Neural progenitor cell (in vitro differentiated cells): ENCODE data around the gene L3MBTL1. TPM values are rescaled to one million over a fixed set of nuclear protein-coding genes. Genes with fewer than 3 reads are reported as not detected.

ENCODE experiments used
- DNase-seq: peaks from one replicate; pipeline ENCODE4 v3.0.0-alpha.2; 2016; ENCODE audit warnings: low spot score
- H2AFZ ChIP-seq: fragments of 200-600 bp; sonication (generic); replicated peaks from 2 replicates; pipeline ENCODE4 v1.6.1; 2016; ENCODE audit warnings: antibody characterized with exemption
- H3F3A ChIP-seq: fragments of 200-600 bp; sonication (generic); 2 replicates; pipeline ENCODE4 v1.6.1; 2016; ENCODE audit warnings: antibody characterized with exemption, low read depth
- H3K27ac ChIP-seq: fragments of 200-600 bp; sonication (generic); 2 replicates; pipeline ENCODE4 v1.5.1; 2016; ENCODE audit warnings: mild to moderate bottlenecking
- H3K27me3 ChIP-seq: fragments of 200-600 bp; sonication (generic); 2 replicates; pipeline ENCODE4 v1.6.1; 2016; ENCODE audit warnings: mild to moderate bottlenecking, moderate library complexity
- H3K36me3 ChIP-seq: fragments of 200-600 bp; sonication (generic); 2 replicates; pipeline ENCODE4 v1.5.1; 2016
- H3K4me1 ChIP-seq: fragments of 200-600 bp; sonication (generic); 2 replicates; pipeline ENCODE4 v1.6.1; 2016; ENCODE audit warnings: mixed run types
- H3K4me2 ChIP-seq: fragments of 200-600 bp; sonication (generic); 2 replicates; pipeline ENCODE4 v1.6.1; 2016
- H3K4me3 ChIP-seq: fragments of 200-600 bp; sonication (generic); 2 replicates; pipeline ENCODE4 v1.5.1; 2016
- H3K79me2 ChIP-seq: fragments of 200-600 bp; sonication (generic); 2 replicates; pipeline ENCODE4 v1.6.1; 2016; ENCODE audit warnings: low read depth
- H3K9ac ChIP-seq: fragments of 200-600 bp; sonication (generic); 2 replicates; pipeline ENCODE4 v1.6.1; 2016
- H3K9me3 ChIP-seq: fragments of 200-600 bp; sonication (generic); 2 replicates; pipeline ENCODE4 v1.5.1; 2016; ENCODE audit warnings: low read depth
- H4K20me1 ChIP-seq: fragments of 200-600 bp; sonication (generic); 2 replicates; pipeline ENCODE4 v1.6.1; 2016; ENCODE audit warnings: low read depth
- H3K27ac Mint-ChIP-seq: 3 replicates; pipeline ENCODE4 v1.8.0; 2021; ENCODE audit warnings: mixed read lengths
- H3K27me3 Mint-ChIP-seq: 2 replicates; pipeline ENCODE4 v1.8.0; 2022; ENCODE audit warnings: low read depth, mild to moderate bottlenecking, inconsistent platforms, moderate library complexity, mixed read lengths; ENCODE audit not compliant: insufficient read depth
- H3K36me3 Mint-ChIP-seq: 3 replicates; pipeline ENCODE4 v1.8.0; 2021; ENCODE audit warnings: mixed read lengths
- H3K4me1 Mint-ChIP-seq: 3 replicates; pipeline ENCODE4 v1.8.0; 2021; ENCODE audit warnings: mixed read lengths
- H3K4me3 Mint-ChIP-seq: 3 replicates; pipeline ENCODE4 v1.8.0; 2021; ENCODE audit warnings: mild to moderate bottlenecking, moderate library complexity, mixed read lengths
- H3K9me3 Mint-ChIP-seq: 3 replicates; pipeline ENCODE4 v1.8.0; 2020; ENCODE audit warnings: mixed read lengths
- EZH2 ChIP-seq: fragments of 200-600 bp; sonication (generic); IDR thresholded peaks from 2 replicates; pipeline ENCODE4 v1.6.1; 2017; ENCODE audit warnings: antibody characterized with exemption, mild to moderate bottlenecking, moderate library complexity
- EZH2phosphoT487 ChIP-seq: fragments of 200-600 bp; sonication (generic); IDR thresholded peaks from 2 replicates; pipeline ENCODE4 v1.6.1; 2017; ENCODE audit warnings: antibody characterized with exemption
- total RNA-seq: library from RNA; depleted of rRNA; stranded (reverse); fragments of >200 nt; gene quantifications from 2 replicates; pipeline ENCODE4 v1.2.3, GENCODE V29; 2015; ENCODE audit warnings: low replicate concordance
- TF ChIP-seq, protein P1 (sequence below): fragments of 200-600 bp; sonication (generic); IDR thresholded peaks from 2 replicates; pipeline ENCODE4 v1.5.1; 2017; ENCODE audit warnings: antibody characterized with exemption, mild to moderate bottlenecking

Gene L3MBTL1
- total RNA-seq, 1 donor from 2014 or later, result 27.6 TPM

DNA sequence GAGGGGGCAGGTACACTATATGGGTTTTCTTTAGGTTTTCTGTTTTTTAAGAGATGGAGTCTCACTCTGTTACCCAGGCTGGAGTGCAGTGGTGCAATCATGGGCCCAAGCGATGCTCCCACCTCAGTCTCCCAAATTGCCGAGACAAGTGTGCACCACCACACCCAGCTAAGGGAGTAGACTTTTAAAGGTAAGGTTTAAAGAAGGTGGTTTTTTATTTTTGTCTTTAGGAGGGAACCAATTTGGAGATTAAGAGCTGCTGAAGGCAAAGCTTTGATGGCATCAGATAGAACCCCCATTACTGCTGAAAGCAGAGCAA is 41.9 kb upstream of the L3MBTL1 start:
- Histone ChIP-seq H3K4me3 (no peak overlapping the region), H4K20me1 (peaks cover 40% of the 10 kb centered on the region), H2AFZ (no peak overlapping the region), H3K9me3 (no peaks in the 10 kb centered on the region), H3K4me1 (peaks cover 6% of the 10 kb centered on the region), H3K27me3 (no peaks in the 10 kb centered on the region), H3F3A (peaks cover 57% of the 10 kb centered on the region), H3K9ac (no peak overlapping the region), H3K4me2 (no peak overlapping the region), H3K27ac (peak overlapping the region; percentile 35), H3K36me3 (peaks cover 11% of the 10 kb centered on the region), H3K79me2 (peaks cover 33% of the 10 kb centered on the region)
- Mint-ChIP-seq H3K27me3 (peaks cover 3% of the 10 kb centered on the region), H3K27ac (no peak overlapping the region), H3K4me1 (peaks cover 9% of the 10 kb centered on the region), H3K4me3 (no peak overlapping the region), H3K9me3 (no peaks in the 10 kb centered on the region), H3K36me3 (peaks cover 49% of the 10 kb centered on the region)
- no peak for DNase-seq
- TF ChIP-seq, protein P1, sequence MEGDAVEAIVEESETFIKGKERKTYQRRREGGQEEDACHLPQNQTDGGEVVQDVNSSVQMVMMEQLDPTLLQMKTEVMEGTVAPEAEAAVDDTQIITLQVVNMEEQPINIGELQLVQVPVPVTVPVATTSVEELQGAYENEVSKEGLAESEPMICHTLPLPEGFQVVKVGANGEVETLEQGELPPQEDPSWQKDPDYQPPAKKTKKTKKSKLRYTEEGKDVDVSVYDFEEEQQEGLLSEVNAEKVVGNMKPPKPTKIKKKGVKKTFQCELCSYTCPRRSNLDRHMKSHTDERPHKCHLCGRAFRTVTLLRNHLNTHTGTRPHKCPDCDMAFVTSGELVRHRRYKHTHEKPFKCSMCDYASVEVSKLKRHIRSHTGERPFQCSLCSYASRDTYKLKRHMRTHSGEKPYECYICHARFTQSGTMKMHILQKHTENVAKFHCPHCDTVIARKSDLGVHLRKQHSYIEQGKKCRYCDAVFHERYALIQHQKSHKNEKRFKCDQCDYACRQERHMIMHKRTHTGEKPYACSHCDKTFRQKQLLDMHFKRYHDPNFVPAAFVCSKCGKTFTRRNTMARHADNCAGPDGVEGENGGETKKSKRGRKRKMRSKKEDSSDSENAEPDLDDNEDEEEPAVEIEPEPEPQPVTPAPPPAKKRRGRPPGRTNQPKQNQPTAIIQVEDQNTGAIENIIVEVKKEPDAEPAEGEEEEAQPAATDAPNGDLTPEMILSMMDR, result no peak
- TF ChIP-seq EZH2phosphoT487 (no peak), EZH2 (no peak)

DNA sequence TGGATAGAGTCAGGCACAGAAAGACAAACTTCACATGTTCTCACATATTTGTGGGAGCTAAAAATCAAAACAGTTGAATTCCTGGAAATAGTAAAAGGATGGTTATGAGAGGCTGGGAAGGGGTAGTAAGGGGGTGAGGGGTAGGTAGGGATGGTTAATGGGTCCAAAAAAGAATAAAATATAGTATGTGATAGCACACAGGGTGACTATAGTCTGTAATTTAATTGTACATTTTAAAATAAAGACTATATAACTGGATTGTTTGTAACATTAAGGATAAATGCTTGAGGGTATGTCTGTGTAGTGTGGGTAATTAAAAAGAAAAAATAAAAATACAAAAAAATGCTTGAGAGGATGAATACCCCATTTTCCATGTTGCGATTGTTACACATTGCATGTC is 39.9 kb upstream of the L3MBTL1 start:
- Histone ChIP-seq H3K4me3 (no peak overlapping the region), H3K79me2 (peaks cover 14% of the 10 kb centered on the region), H3K36me3 (no peaks in the 10 kb centered on the region), H4K20me1 (peaks cover 24% of the 10 kb centered on the region), H3K4me1 (no peaks in the 10 kb centered on the region), H3K27me3 (no peaks in the 10 kb centered on the region), H3K9me3 (no peaks in the 10 kb centered on the region), H3K4me2 (no peak overlapping the region), H3K27ac (no peak overlapping the region), H2AFZ (no peak overlapping the region), H3K9ac (no peak overlapping the region), H3F3A (peaks cover 47% of the 10 kb centered on the region)
- no peak overlapping the region for H3K27ac Mint-ChIP-seq
- no peak overlapping the region for H3K4me3 Mint-ChIP-seq
- no peak for DNase-seq
- peaks cover 4% of the 10 kb centered on the region for H3K4me1 Mint-ChIP-seq
- no peaks in the 10 kb centered on the region for H3K9me3 Mint-ChIP-seq
- TF ChIP-seq, protein P1, result no peak
- TF ChIP-seq EZH2phosphoT487 (no peak), EZH2 (no peak)
- H3K27me3 Mint-ChIP-seq, result peaks cover 3% of the 10 kb centered on the region
- H3K36me3 Mint-ChIP-seq, result peaks cover 35% of the 10 kb centered on the region

DNA sequence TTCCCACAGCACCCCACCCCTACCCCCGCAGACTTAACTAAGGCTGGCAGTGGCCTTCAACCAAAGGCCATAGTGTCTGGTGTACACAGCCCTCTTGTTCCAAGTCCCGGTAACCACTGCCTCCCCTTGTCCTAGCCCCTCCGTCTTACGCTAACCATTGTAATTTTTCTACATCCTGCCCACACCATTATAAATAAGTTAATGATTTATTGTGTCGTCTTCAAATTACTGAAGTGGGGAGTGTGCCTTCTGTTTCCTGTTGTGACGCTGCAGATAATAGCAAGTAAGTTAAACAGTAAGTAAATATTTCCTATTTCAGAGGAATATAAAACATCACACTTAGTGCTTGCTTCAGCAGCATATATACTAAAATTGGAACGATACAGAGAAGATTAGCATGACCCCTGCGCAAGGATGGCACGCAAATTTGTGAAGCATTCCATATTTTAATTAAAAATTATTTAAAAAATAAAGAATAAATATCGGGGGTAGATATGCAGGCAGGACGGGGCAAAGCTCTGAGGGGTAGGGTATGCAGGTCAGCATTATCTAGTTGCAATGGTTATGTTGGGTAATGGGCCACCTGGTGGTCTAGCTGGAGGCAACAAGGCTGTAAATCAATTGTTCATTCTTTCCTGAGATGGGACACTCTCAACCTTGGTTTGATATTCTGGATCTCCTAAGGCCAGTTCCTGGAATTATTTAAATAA is 34.7 kb upstream of the L3MBTL1 start:
- no peak for DNase-seq
- Histone ChIP-seq H3K27me3 (peaks cover 12% of the 10 kb centered on the region), H2AFZ (no peak overlapping the region), H3K27ac (no peak overlapping the region), H4K20me1 (no peaks in the 10 kb centered on the region), H3K4me3 (no peak overlapping the region), H3K4me2 (no peak overlapping the region), H3K9ac (no peak overlapping the region), H3F3A (peaks cover 5% of the 10 kb centered on the region), H3K79me2 (no peaks in the 10 kb centered on the region), H3K4me1 (no peaks in the 10 kb centered on the region), H3K36me3 (no peaks in the 10 kb centered on the region), H3K9me3 (no peaks in the 10 kb centered on the region)
- TF ChIP-seq EZH2, result no peak
- TF ChIP-seq EZH2phosphoT487, result no peak
- TF ChIP-seq, protein P1, result peak; percentile 14
- H3K27ac Mint-ChIP-seq, result no peak overlapping the region
- H3K4me3 Mint-ChIP-seq, result no peak overlapping the region
- H3K9me3 Mint-ChIP-seq, result no peaks in the 10 kb centered on the region
- peaks cover 3% of the 10 kb centered on the region for H3K27me3 Mint-ChIP-seq
- H3K36me3 Mint-ChIP-seq, result peaks cover 6% of the 10 kb centered on the region
- peaks cover 2% of the 10 kb centered on the region for H3K4me1 Mint-ChIP-seq
